HepG2 (cell line): Measurements from ENCODE around the gene ENO1. TPM values are rescaled to one million over a fixed set of nuclear protein-coding genes. Genes with fewer than 3 reads are reported as not detected.

Experiments
- AKNA ChIP-seq: sonication (generic); formaldehyde crosslinking; IDR thresholded peaks from 2 replicates; pipeline ENCODE4 v1.4.0; 2020; ENCODE audit warnings: missing genetic modification reagents, borderline replicate concordance
- BCL3 ChIP-seq: sonication (generic); formaldehyde crosslinking; IDR thresholded peaks from 2 replicates; pipeline ENCODE4 v1.5.1; 2020; ENCODE audit warnings: mild to moderate bottlenecking, missing genetic modification reagents, moderate library complexity
- CCDC6 ChIP-seq: sonication (generic); formaldehyde crosslinking; IDR thresholded peaks from 2 replicates; pipeline ENCODE4 v1.8.1; 2022; ENCODE audit warnings: mild to moderate bottlenecking, missing genetic modification reagents, moderate library complexity
- CENPBD1 ChIP-seq: sonication (generic); formaldehyde crosslinking; IDR thresholded peaks from 2 replicates; pipeline ENCODE4 v1.8.0; 2022; ENCODE audit warnings: missing genetic modification reagents, low read depth, mild to moderate bottlenecking, borderline replicate concordance
- ELF1 ChIP-seq: sonication (generic); formaldehyde crosslinking; IDR thresholded peaks from 2 replicates; pipeline ENCODE4 v1.4.0; 2020; ENCODE audit warnings: missing genetic modification reagents
- FOXK1 ChIP-seq: sonication (generic); formaldehyde crosslinking; IDR thresholded peaks from 2 replicates; pipeline ENCODE4 v1.4.0; 2020; ENCODE audit warnings: low read depth, missing genetic modification reagents, borderline replicate concordance
- FOXP1 ChIP-seq, 2 experiments: fragments of 450-650 bp in 1 of 2; IDR thresholded peaks; 2 replicates each; pipeline ENCODE4 v1.6.1; 2017 to 2018; ENCODE audit warnings: antibody characterized with exemption in 1 of 2
- KLF6 ChIP-seq: IDR thresholded peaks from 2 replicates; pipeline ENCODE4 v1.8.0; 2016; ENCODE audit warnings: missing biosample characterization, missing genetic modification reagents
- MED1 ChIP-seq: sonication (generic); formaldehyde crosslinking; IDR thresholded peaks from 2 replicates; pipeline ENCODE4 v1.4.0; 2020; ENCODE audit warnings: missing genetic modification reagents
- MIXL1 ChIP-seq: IDR thresholded peaks from 2 replicates; pipeline ENCODE4 v1.6.1; 2016
- MXI1 ChIP-seq: IDR thresholded peaks from 3 replicates; pipeline ENCODE4 v1.6.1; 2012; ENCODE audit warnings: low read depth, low read length, inconsistent platforms, borderline replicate concordance
- MZF1 ChIP-seq: sonication (generic); formaldehyde crosslinking; IDR thresholded peaks from 2 replicates; pipeline ENCODE4 v1.8.1; 2023; ENCODE audit warnings: mild to moderate bottlenecking, missing genetic modification reagents, borderline replicate concordance
- NCOA2 ChIP-seq: sonication (generic); formaldehyde crosslinking; IDR thresholded peaks from 2 replicates; pipeline ENCODE4 v1.8.0; 2022; ENCODE audit warnings: inconsistent platforms
- RARA ChIP-seq: IDR thresholded peaks from 2 replicates; pipeline ENCODE4 v1.6.1; 2016; ENCODE audit warnings: missing genetic modification reagents, missing compliant biosample characterization
- SKI ChIP-seq: fragments of 450-650 bp; IDR thresholded peaks from one replicate; pipeline ENCODE4 v1.6.1; 2018; ENCODE audit warnings: mild to moderate bottlenecking; ENCODE audit not compliant: partially characterized antibody
- SP1 ChIP-seq, 2 experiments: fragments of 450-650 bp in 1 of 2; sonication (generic) in 1 of 2; formaldehyde crosslinking in 1 of 2; IDR thresholded peaks; 2 replicates each; pipeline versions ENCODE4 v1.4.0 to v1.6.1; 2016 to 2020; ENCODE audit warnings: missing genetic modification reagents in 1 of 2
- SPEN ChIP-seq: sonication (generic); formaldehyde crosslinking; IDR thresholded peaks from 2 replicates; pipeline ENCODE4 v1.5.1; 2020; ENCODE audit warnings: low read depth, mild to moderate bottlenecking, missing genetic modification reagents
- TCF7 ChIP-seq: sonication (generic); IDR thresholded peaks from 2 replicates; pipeline ENCODE4 v1.6.1; 2016; ENCODE audit warnings: antibody characterized with exemption, low read depth
- ZBTB2 ChIP-seq: sonication (generic); formaldehyde crosslinking; IDR thresholded peaks from 2 replicates; pipeline ENCODE4 v1.8.0; 2022; ENCODE audit warnings: low read depth, missing genetic modification reagents
- ZKSCAN8 ChIP-seq: IDR thresholded peaks from 2 replicates; pipeline ENCODE4 v1.6.1; 2016; ENCODE audit warnings: borderline replicate concordance, missing genetic modification reagents, missing compliant biosample characterization
- ZNF570 ChIP-seq: sonication (generic); formaldehyde crosslinking; IDR thresholded peaks from 2 replicates; pipeline ENCODE4 v1.4.0; 2020; ENCODE audit warnings: mild to moderate bottlenecking, missing genetic modification reagents, borderline replicate concordance
- ZNF615 ChIP-seq: sonication (generic); formaldehyde crosslinking; IDR thresholded peaks from 2 replicates; pipeline ENCODE4 v1.5.0; 2020; ENCODE audit warnings: mild to moderate bottlenecking, missing genetic modification reagents, borderline replicate concordance
- ZNF776 ChIP-seq: sonication (generic); formaldehyde crosslinking; IDR thresholded peaks from 2 replicates; pipeline ENCODE4 v1.4.0; 2020; ENCODE audit warnings: mild to moderate bottlenecking, missing genetic modification reagents
- ZSCAN12 ChIP-seq: sonication (generic); formaldehyde crosslinking; IDR thresholded peaks from 2 replicates; pipeline ENCODE4 v1.9.0; 2021; ENCODE audit warnings: mild to moderate bottlenecking, missing genetic modification reagents
- polyA plus RNA-seq, 8 experiments: library from polyadenylated mRNA; depleted of rRNA in 3 of 8; stranded (reverse) in 7 of 8; unstranded in 1 of 8; fragments of >200 nt; fragmentation: Illumina TruSeq in 4 of 8; extraction: Trizol in 4 of 8; gene quantifications; 2 replicates each; pipeline versions ENCODE4 v1.2.1 to v1.2.3, GENCODE V29; 2011 to 2016; ENCODE audit warnings: low read depth in 4 of 8, missing spikeins in 1 of 8, mixed read lengths in 1 of 8; ENCODE audit not compliant: insufficient read depth in 1 of 8
- total RNA-seq, 5 experiments: library from RNA; depleted of rRNA; stranded (reverse); fragments of >200 nt; fragmentation: Illumina TruSeq; extraction: Trizol; gene quantifications; 2 replicates each; pipeline ENCODE4 v1.2.3, GENCODE V29; 2016; ENCODE audit warnings: low read depth in 1 of 5

Gene ENO1
- total and polyA plus RNA-seq, 2 of the 13 experiments (the other 11 are each of a cell fraction or from before 2014, with no cell fraction given), result 1,559 to 3,103 TPM

GRCh38 chr1:8913457-8913856 is 35.0 kb upstream of the ENO1 start (continued):
- no peak for TF ChIP-seq AKNA (CRISPR knock-in tag)
- TF ChIP-seq MXI1, result peak; percentile 82; the same call in 1 of the 3 replicates
- no peak for TF ChIP-seq FOXK1
- no peak for TF ChIP-seq ZNF615 (CRISPR knock-in tag)
- TF ChIP-seq TCF7, result peak; percentile 26; the same call in 1 of the 2 replicates
- TF ChIP-seq ZKSCAN8, result peak; percentile 58; the same call in 1 of the 2 replicates
- TF ChIP-seq MED1, result peak; percentile 86
- no peak for TF ChIP-seq MZF1 (CRISPR knock-in tag)
- TF ChIP-seq SP1 (IDR thresholded peaks at IDR 0.05), result no peak
- TF ChIP-seq SP1 (CRISPR knock-in tag; IDR thresholded peaks at IDR 0.05), result no peak
- TF ChIP-seq ZBTB2 (CRISPR knock-in tag), result no peak
- no peak for TF ChIP-seq ZNF570 (CRISPR knock-in tag)
- peak; percentile 41; the same call in 1 of the 2 replicates for TF ChIP-seq NCOA2
- TF ChIP-seq RARA (CRISPR knock-in tag), result peak; percentile 79
- TF ChIP-seq ELF1, result no peak
- no peak for TF ChIP-seq SPEN
- no peak for TF ChIP-seq FOXP1 (IDR thresholded peaks at IDR 0.05)
- peak; percentile 64; the same call in 1 of the 2 replicates for TF ChIP-seq FOXP1 (CRISPR knock-in tag; IDR thresholded peaks at IDR 0.05)
- 0 out of 2 replicates have a peak, but pooled peaks have one; percentile 69 for TF ChIP-seq CENPBD1 (CRISPR knock-in tag)
- TF ChIP-seq ZNF776 (CRISPR knock-in tag), result no peak
- peak; percentile 28; the same call in 1 of the 2 replicates for TF ChIP-seq BCL3 (CRISPR knock-in tag)
- peak; percentile 90 for TF ChIP-seq ZSCAN12 (CRISPR knock-in tag)
- TF ChIP-seq SKI, result peak; percentile 17
- no peak for TF ChIP-seq CCDC6
- TF ChIP-seq KLF6 (CRISPR knock-in tag), result 0 out of 2 replicates have a peak, but pooled peaks have one; percentile 37
- TF ChIP-seq MIXL1 (CRISPR knock-in tag), result peak; percentile 73
